ENCODE data around the gene ALK. TPM values are rescaled to one million over a fixed set of nuclear protein-coding genes. Genes with fewer than 3 reads are reported as not detected.

The ALK gene
- total RNA-seq, 4 donors from 2014 or later: 0.83 to 1.6 (median 1.2) TPM

GRCh38 chr2:29160184-29160583, 761.2 kb downstream of the ALK start:
- Histone ChIP-seq H3K9me3 (no peaks in the 10 kb centered on the region), H3K27ac (replicated peaks in 1 of 4) (no peak overlapping the region), H3K4me3 (no peak overlapping the region), H3K36me3 (peaks cover 15 to 76% (median 33%) of the 10 kb centered on the region in 4 donors), H3K4me1 (no peaks in the 10 kb centered on the region), H3K27me3 (no peaks in the 10 kb centered on the region)
- intact Hi-C loops (cut with DNase I): no loop called here
- DNase-seq (ENCODE audit: extremely low spot score): no peak
- 88% methylated on average over 5 of the region's 5 CpGs for WGBS
- TF ChIP-seq CTCF (IDR thresholded peaks at IDR 0.05) (no peak), POLR2AphosphoS5 (IDR thresholded peaks at IDR 0.05) (no peak), EP300 (IDR thresholded peaks at IDR 0.05) (no peak), POLR2A (IDR thresholded peaks at IDR 0.05; ENCODE audit: low read depth) (no peak)

GRCh38 chr2:29159125-29159524, 762.3 kb downstream of the ALK start:
- Histone ChIP-seq H3K27me3 (no peaks in the 10 kb centered on the region), H3K4me1 (no peaks in the 10 kb centered on the region), H3K27ac (replicated peaks in 1 of 4) (no peak overlapping the region), H3K36me3 (peaks cover 21 to 79% (median 39%) of the 10 kb centered on the region in 4 donors), H3K4me3 (no peak overlapping the region), H3K9me3 (no peaks in the 10 kb centered on the region)
- 10% methylated on average over 1 of the region's 1 CpG for WGBS
- TF ChIP-seq EP300 (IDR thresholded peaks at IDR 0.05) (no peak), CTCF (IDR thresholded peaks at IDR 0.05) (no peak), POLR2A (IDR thresholded peaks at IDR 0.05; ENCODE audit: low read depth) (no peak), POLR2AphosphoS5 (IDR thresholded peaks at IDR 0.05) (no peak)
- DNase-seq (ENCODE audit: extremely low spot score): no peak
- intact Hi-C loops (cut with DNase I): no loop called here

- intact Hi-C loops (cut with DNase I): no loop called here
- TF ChIP-seq POLR2AphosphoS5 (IDR thresholded peaks at IDR 0.05) (no peak), CTCF (IDR thresholded peaks at IDR 0.05) (no peak), EP300 (IDR thresholded peaks at IDR 0.05) (no peak), POLR2A (IDR thresholded peaks at IDR 0.05; ENCODE audit: low read depth) (no peak)
- Histone ChIP-seq H3K36me3 (peaks cover 21 to 86% (median 50%) of the 10 kb centered on the region in 4 donors), H3K4me1 (no peaks in the 10 kb centered on the region), H3K4me3 (no peak overlapping the region), H3K9me3 (no peaks in the 10 kb centered on the region), H3K27ac (replicated peaks in 1 of 4) (no peak overlapping the region), H3K27me3 (no peaks in the 10 kb centered on the region)
- 81% methylated on average over 4 of the region's 4 CpGs for WGBS
- DNase-seq (ENCODE audit: extremely low spot score): no peak
Observed at GRCh38 chr2:29157131-29157530, 764.3 kb downstream of the ALK start.

- 69% methylated on average over 2 of the region's 2 CpGs for whole genome bisulfite sequencing
- Histone ChIP-seq H3K27me3 (no peaks in the 10 kb centered on the region), H3K4me3 (no peak overlapping the region), H3K4me1 (no peaks in the 10 kb centered on the region), H3K9me3 (no peaks in the 10 kb centered on the region), H3K36me3 (peaks cover 21 to 74% (median 44%) of the 10 kb centered on the region in 4 donors), H3K27ac (replicated peaks in 1 of 4) (no peak overlapping the region)
- intact Hi-C loops (cut with DNase I): no loop called here
- TF ChIP-seq EP300 (IDR thresholded peaks at IDR 0.05) (no peak), CTCF (IDR thresholded peaks at IDR 0.05) (no peak), POLR2AphosphoS5 (IDR thresholded peaks at IDR 0.05) (no peak), POLR2A (IDR thresholded peaks at IDR 0.05; ENCODE audit: low read depth) (no peak)
- DNase-seq (ENCODE audit: extremely low spot score): no peak
Observed at GRCh38 chr2:29155578-29155977, 765.8 kb downstream of the ALK start.

- Histone ChIP-seq H3K27ac (replicated peaks in 1 of 4) (no peak overlapping the region), H3K4me3 (no peak overlapping the region), H3K9me3 (no peaks in the 10 kb centered on the region), H3K36me3 (peaks cover 21 to 65% (median 38%) of the 10 kb centered on the region in 4 donors), H3K27me3 (no peaks in the 10 kb centered on the region), H3K4me1 (no peaks in the 10 kb centered on the region)
- no peak for TF ChIP-seq EP300 (IDR thresholded peaks at IDR 0.05)
- TF ChIP-seq POLR2AphosphoS5 (IDR thresholded peaks at IDR 0.05): no peak
- TF ChIP-seq POLR2A (IDR thresholded peaks at IDR 0.05; ENCODE audit: low read depth): no peak
- no peak for TF ChIP-seq CTCF (IDR thresholded peaks at IDR 0.05)
- intact Hi-C loops (cut with DNase I): no loop called here
- DNase-seq (ENCODE audit: extremely low spot score): no peak
- 94% methylated on average over 2 of the region's 2 CpGs for WGBS
Observed at GRCh38 chr2:29154610-29155009, 766.8 kb downstream of the ALK start.

All from esophagus muscularis mucosa (tissue), 4 donors.